H1 (cell line): ENCODE data around the gene DSTN.

Experiments
- CEBPB ChIP-seq: IDR thresholded peaks from 2 replicates; pipeline ENCODE4 v1.6.1; 2012; ENCODE audit warnings: low read depth, low read length
- CTCF ChIP-seq, 3 experiments: IDR thresholded peaks; 1 replicate in 2 of 3; 2 replicates in 1 of 3; pipeline versions ENCODE4 v1.5.1 to v1.6.1; 2011; ENCODE audit warnings: low read length in 3 of 3, mild to moderate bottlenecking in 3 of 3, inconsistent platforms in 2 of 3, low read depth in 1 of 3, moderate library complexity in 1 of 3; ENCODE audit not compliant: insufficient read depth in 1 of 3; ENCODE audit errors: control extremely low read depth in 1 of 3
- EP300 ChIP-seq, 2 experiments: IDR thresholded peaks; 1 replicate in 1 of 2; 2 replicates in 1 of 2; pipeline ENCODE4 v1.6.1; 2011 to 2012; ENCODE audit warnings: low read depth in 2 of 2, low read length in 2 of 2, mild to moderate bottlenecking in 2 of 2, borderline replicate concordance in 1 of 2, inconsistent platforms in 1 of 2, moderate library complexity in 1 of 2
- HDAC6 ChIP-seq: IDR thresholded peaks from one replicate; pipeline ENCODE4 v1.7.1; 2012; ENCODE audit warnings: low read depth, mild to moderate bottlenecking, inconsistent platforms, low read length, moderate library complexity
- KDM1A ChIP-seq: fragments of 200-600, 300-600 bp; sonication (generic); IDR thresholded peaks from 2 replicates; pipeline ENCODE4 v1.7.1; 2016; ENCODE audit warnings: mild to moderate bottlenecking, low read length, borderline replicate concordance
- MAX ChIP-seq: IDR thresholded peaks from 2 replicates; pipeline ENCODE4 v1.6.1; 2012; ENCODE audit warnings: inconsistent platforms
- POLR2A ChIP-seq, 2 experiments: IDR thresholded peaks; 1 replicate in 1 of 2; 2 replicates in 1 of 2; pipeline ENCODE4 v1.6.1; 2011; ENCODE audit warnings: low read depth in 2 of 2, low read length in 2 of 2, mild to moderate bottlenecking in 2 of 2; ENCODE audit errors: control extremely low read depth in 1 of 2
- SIN3A ChIP-seq, 2 experiments: IDR thresholded peaks in 1 of 2; conservative IDR thresholded peaks in 1 of 2; 2 replicates each; pipeline ENCODE4 v1.6.1; 2011 to 2012; ENCODE audit warnings: low read length in 2 of 2, improper control_type of control experiment in 1 of 2, low read depth in 1 of 2, mild to moderate bottlenecking in 1 of 2
- SRF ChIP-seq: IDR thresholded peaks from 2 replicates; pipeline ENCODE4 v1.6.1; 2011; ENCODE audit warnings: mild to moderate bottlenecking, low read depth, low read length, moderate library complexity
- TBP ChIP-seq: IDR thresholded peaks from 2 replicates; pipeline ENCODE4 v1.6.1; 2011; ENCODE audit warnings: low read depth, low read length, improper control_type of control experiment
- TCF12 ChIP-seq: IDR thresholded peaks from 2 replicates; pipeline ENCODE4 v1.6.1; 2011; ENCODE audit warnings: low read depth, mild to moderate bottlenecking, low read length
- YY1 ChIP-seq: IDR thresholded peaks from 2 replicates; pipeline ENCODE4 v1.6.1; 2011; ENCODE audit warnings: low read depth, mild to moderate bottlenecking, low read length

DNA sequence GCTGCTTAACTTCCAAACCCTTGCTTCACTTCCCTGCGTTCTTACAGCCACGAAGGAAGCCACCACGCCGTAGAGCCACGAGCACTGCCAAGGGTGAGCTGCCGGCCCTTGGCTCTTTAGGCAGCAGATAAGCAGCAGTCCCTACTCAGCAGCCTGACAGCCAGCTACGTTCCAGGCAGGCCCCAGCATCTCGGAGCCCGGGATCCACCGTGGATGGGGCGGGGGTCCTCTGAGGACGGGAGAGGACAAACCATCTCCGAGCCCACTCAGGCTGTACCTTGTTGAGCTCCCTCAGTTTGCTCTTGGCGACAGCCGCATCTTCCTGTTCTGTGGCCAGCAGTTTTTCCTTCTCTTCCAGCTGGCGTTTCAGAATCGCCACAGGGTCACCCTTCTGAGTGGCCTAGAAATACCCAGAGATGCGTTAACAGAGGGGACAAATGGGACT lies 71.7 kb downstream of the DSTN start:
- TF ChIP-seq HDAC6 (no peak), CTCF (IDR thresholded peaks at IDR 0.05; ENCODE audit: control extremely low read depth in 1 of 3, insufficient read depth in 1 of 3, low read depth in 1 of 3, low read length in 3 of 3) (no peak), POLR2A (IDR thresholded peaks at IDR 0.05; ENCODE audit: control extremely low read depth in 1 of 2, low read depth in 2 of 2, low read length in 2 of 2) (no peak), YY1 (no peak), EP300 (IDR thresholded peaks at IDR 0.05; ENCODE audit: borderline replicate concordance in 1 of 2, low read depth in 2 of 2, low read length in 2 of 2) (no peak), TCF12 (no peak), SIN3A (conservative IDR thresholded peaks at IDR 0.05 in 1 of 2, IDR thresholded peaks at IDR 0.05 in 1 of 2; ENCODE audit: low read depth in 1 of 2, low read length in 2 of 2) (no peak), MAX (no peak), TBP (no peak), SRF (no peak), CEBPB (no peak), KDM1A (no peak)
